VCaP (cell line): ENCODE measurements around the gene PDXDC1.
"Not testable (repeated sequence)": the region's sequence is repeated elsewhere in the genome, so short reads cannot be mapped to it uniquely, and the experiment has no call there.

Experiments used
- H3K27ac ChIP-seq: fragments of 450-650 bp; 2 replicates; pipeline ENCODE4 v1.5.1; 2017

Gene PDXDC1

DNA sequence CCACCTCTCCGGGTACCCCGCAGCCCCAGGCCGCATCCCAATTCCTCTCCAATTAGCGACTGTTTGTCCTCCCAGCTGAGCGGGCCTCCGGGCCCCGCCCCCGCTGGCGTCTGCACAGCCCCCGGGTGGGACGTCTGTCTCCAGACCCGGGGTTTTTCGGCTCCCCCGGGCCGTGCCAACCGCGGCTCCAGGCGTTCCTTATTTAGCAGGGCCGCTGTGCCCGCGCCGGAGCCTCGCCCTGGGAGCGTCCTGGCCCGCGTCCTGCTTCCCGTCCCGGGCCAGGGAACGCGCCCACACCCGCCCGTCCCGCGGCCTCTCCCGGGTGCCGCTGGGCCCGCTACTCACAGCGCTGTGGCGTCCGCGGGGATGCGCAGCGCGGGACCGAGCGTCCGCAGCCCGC is 179.2 kb downstream of the PDXDC1 start:
- H3K27ac ChIP-seq = not testable (repeated sequence)

DNA sequence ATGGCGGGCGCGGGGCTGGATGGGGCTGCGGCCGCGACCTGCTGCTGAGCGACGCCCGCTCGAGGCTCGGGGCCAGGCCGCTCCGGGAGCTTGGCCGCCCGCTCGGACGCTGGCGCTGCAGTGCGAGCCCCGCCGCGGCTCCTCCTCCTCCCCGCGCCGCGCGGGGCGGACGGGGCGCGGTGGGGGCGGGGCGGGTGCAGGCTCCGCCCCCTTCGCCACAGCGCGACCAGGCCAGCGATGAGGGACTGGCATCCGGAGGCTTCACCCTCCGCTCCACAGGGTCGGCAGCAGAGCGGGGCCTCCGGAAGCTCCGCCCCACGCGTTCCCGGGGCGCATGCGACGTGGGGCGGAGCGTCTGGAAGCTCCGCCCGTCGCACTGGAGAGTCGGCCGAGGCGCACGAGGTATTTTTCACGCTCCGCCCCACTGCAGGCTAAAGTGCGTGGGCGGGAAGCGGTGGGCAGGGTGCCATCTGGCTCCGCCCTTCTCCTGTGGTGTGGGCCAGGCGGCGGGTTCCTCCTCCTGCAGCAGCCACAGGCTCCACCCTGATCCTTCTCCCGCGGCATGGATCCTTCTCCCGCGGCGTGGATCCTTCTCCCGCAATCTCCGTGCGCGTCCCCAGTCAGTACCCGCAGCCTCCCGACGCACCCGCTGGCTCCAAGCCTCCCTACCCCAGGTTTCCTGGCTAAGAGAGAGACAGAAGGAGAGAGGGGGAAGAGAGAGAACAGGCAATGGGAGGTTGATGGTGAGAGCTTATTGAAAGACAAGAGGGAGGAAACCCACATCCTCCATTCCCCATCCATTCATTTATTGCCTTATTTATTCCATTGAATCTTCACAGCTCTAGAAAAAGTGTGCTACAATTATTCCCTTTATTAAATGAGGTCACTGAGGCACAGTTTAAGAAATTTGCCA is 180.1 kb downstream of the PDXDC1 start:
- H3K27ac ChIP-seq = not testable (repeated sequence)

DNA sequence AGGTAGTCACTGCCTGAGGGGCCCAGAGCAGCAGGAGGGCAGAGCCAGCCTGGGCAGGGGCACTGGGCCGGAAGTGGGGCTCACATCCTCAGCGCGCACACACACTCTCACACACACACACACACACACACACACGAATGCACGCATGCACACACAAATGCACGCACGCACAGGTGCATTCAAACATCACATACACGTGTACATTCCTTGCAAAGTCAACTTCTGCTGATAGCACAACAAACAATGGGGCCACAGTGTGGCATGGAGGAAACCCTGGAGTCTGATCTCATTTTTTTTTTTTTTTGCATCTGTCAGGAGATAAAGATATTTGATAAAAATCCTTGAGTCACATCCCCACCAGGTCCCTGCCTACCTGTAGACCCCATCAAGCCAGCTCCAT is 182.8 kb downstream of the PDXDC1 start:
- not testable (repeated sequence) for H3K27ac ChIP-seq

DNA sequence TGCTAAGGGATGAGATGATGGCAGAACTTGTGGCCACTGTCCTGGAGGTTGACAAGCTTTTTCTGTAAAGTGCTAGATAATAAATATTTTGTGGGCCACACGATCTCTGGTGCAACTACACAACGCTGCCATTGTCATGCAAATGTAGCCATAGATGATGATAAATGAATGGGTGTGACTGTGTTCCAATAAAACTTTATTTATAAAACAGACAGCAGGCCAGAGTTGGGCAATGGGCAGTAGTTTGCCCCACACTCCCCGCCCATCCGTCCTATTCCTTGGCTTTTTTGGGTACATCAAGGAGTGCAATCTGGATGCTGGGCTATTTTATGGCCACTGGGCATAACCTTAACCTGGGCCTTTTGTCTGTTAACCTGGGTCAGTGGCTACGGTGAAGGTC is 184.8 kb downstream of the PDXDC1 start:
- H3K27ac ChIP-seq = not testable (repeated sequence)

DNA sequence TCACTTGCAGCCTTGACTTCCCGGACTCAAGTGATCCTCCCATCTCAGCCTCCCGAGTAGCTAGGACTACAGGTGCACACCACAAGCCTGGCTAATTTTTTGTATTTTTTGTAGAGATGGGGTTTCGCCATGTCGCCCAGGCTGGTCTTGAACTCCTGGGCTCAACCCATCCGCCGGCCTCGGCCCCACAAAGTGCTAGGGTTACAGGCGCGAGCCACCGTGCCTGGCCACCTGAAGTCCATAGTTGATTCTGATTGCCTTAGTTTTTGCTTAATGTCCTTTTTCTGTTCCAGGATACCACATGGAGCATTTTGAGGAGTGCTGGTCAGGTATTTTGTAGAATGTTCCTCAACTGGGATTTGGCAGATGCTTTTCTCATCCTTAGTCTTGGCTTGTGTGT is 185.7 kb downstream of the PDXDC1 start:
- H3K27ac ChIP-seq = not testable (repeated sequence)

DNA sequence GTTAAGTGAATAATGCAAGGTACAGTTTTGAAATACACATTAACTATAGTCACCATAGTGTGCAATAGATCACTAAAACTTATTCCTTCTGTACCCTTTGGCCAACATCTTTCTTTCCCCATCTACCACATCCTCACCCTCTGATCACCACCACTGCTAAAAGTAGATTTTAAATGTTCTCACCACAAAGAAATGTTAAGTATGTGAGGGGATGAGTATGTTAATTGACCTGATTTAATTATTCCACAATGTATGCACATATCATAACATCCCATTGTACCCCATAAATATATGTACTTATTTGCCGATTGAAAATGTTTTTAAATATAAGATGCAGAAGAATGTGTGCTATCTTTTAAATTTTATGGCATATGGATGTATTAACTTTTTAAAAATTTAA is 188.2 kb downstream of the PDXDC1 start:
- H3K27ac ChIP-seq = not testable (repeated sequence)

DNA sequence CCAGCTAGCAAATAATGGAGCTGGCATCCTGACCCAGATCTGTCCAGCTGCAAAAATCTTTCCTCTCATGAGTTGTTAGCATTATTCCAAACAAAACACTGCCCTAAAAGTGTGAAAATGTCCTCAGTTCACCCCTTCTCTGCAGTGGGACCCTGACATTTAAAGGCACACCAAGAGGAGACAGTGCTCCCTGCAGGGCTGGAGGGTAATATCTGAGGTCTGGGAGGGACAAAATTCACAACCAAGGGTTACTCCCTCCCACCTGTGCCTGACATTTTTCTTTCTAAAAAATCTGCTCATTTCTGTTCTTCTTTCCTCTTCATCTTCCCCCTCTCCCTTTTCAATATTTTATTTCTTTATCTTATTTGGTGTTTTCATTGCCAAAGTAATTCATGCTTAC is 191.4 kb downstream of the PDXDC1 start:
- H3K27ac ChIP-seq = not testable (repeated sequence)

DNA sequence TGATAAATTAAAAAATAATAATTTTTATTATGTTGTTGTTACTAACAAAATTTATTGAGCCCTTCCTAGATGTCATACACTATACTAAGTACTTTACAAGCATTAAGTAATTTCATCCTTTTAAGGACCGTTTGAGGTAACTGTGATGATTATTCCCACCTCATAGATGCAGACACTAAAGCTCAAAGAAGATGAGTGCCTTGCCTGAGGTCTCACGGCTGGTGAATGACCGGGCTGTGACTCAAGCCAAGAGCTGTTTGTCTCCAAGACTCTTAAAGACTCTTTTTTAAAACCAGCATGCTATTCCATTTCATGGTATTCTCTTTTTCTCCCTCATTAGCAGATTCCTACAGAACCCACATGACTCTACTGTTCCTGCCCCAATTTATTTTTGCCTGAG is 193.5 kb downstream of the PDXDC1 start:
- H3K27ac ChIP-seq = not testable (repeated sequence)

DNA sequence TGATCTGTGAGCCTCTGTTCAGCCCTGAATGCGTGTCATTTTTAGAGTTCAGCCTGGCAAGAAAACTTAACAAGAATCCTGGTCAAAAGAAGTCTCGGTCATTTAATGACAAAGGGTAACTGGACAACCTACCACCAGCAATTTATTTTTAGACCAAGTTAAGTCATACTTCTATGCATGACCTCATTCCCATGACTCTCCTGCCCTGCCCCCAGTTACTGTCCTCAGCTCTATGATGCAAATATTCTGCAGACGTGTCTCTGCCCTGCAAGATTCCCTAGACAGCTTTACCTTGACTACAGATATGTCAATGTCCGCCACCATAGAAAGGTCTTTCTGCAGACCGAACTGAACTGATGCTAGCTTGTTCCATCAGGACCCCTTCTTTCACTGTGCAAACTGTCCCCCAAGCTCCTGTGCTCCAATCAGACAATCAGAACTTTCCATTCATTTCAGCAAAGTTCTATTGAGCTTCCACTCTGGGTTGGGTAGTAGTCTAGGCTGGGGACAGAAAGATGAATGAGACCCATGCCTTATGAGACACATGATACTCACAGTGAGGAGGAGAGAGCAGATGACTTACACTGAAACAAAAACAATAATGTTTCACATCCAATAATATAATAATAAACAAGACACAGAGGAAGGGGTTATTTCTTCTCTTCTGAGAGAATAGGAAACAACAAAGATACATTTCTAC is 194.3 kb downstream of the PDXDC1 start:
- not testable (repeated sequence) for H3K27ac ChIP-seq

DNA sequence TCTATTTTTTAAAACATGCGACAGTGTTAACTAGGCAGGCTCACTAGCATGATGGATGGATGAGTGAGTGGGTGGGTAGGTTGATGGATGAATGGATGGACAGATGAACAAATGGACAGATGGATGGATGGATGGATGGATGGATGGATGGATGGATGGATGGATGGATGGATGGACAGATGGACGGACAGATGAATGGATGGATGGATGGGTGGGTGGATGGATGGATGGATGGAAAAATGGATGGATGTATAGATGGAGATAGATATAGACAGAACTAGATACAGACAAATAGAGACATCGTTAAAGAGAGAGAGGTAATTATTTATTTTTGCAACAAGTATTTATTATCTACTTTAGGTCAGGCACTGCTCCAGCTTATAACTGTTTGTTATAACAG is 205.1 kb downstream of the PDXDC1 start:
- not testable (repeated sequence) for H3K27ac ChIP-seq

DNA sequence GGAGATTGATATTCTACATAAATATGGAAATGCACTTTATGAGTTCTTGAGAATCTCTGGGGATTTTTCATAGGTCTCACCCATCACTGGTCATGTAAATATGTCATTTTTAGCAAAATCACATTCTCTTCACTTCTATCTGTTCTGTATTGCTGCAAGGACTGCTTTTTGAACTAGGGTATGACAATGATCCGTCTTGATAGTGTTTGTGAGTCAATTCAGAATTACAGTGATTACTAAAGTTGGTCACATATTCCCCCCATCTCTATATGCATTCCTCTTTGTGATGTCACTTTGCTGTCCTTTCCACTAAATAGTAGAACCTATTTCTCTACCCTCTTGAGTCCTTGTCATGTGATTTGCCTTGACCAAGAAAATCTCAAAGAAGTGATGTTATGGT is 206.1 kb downstream of the PDXDC1 start:
- not testable (repeated sequence) for H3K27ac ChIP-seq

DNA sequence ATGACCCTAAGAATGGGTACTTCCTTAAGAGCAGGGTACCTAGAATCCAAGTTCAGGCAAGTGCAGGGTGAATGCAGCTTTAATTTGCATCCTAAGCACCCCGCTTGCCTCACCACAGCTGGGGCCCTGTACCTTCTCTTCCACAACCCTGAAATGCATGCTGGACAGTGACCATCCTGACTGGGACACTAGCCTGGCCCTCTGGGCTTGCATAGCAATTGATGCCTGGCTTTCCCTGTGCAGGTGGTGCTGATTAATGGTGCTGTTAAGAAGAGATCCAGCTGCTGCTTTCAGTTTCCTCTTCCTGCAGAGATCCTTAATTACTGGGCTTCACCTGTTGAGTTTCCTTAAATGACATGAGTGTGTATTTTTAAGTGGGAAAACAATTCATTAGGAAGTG is 209.2 kb downstream of the PDXDC1 start:
- H3K27ac ChIP-seq = not testable (repeated sequence)
